Chondrocyte (in vitro differentiated cells): ENCODE results near the gene WNT8B. TPM values are rescaled to one million over a fixed set of nuclear protein-coding genes. Genes with fewer than 3 reads are reported as not detected.

Experiments
- DNase-seq: peaks from one replicate; pipeline ENCODE4 v3.0.0; 2021; ENCODE audit warnings: mixed read lengths, low spot score
- H3K27ac Mint-ChIP-seq: one replicate; pipeline ENCODE4 v1.8.0; 2021; ENCODE audit warnings: mild to moderate bottlenecking, moderate library complexity, mixed read lengths; ENCODE audit not compliant: unreplicated experiment
- H3K27me3 Mint-ChIP-seq: 2 replicates; pipeline ENCODE4 v1.8.0; 2021; ENCODE audit warnings: low read depth, mixed read lengths
- H3K36me3 Mint-ChIP-seq: 2 replicates; pipeline ENCODE4 v1.8.0; 2021; ENCODE audit warnings: low read depth, mixed read lengths
- H3K4me1 Mint-ChIP-seq: 2 replicates; pipeline ENCODE4 v1.8.0; 2021; ENCODE audit warnings: low read depth, mild to moderate bottlenecking, mixed read lengths
- H3K4me3 Mint-ChIP-seq: one replicate; pipeline ENCODE4 v1.8.0; 2021; ENCODE audit warnings: mild to moderate bottlenecking, moderate library complexity, mixed read lengths; ENCODE audit not compliant: unreplicated experiment
- H3K9me3 Mint-ChIP-seq: 2 replicates; pipeline ENCODE4 v1.8.0; 2021; ENCODE audit warnings: low read depth, mixed read lengths
- total RNA-seq: library from RNA; stranded (reverse); gene quantifications from 3 replicates; pipeline ENCODE4 v1.2.1, GENCODE V29; 2021
- TF ChIP-seq, protein P1 (sequence below): fragments of 200-600 bp; sonication (generic); IDR thresholded peaks from 2 replicates; pipeline ENCODE4 v1.5.0; 2021; ENCODE audit warnings: antibody characterized with exemption, mild to moderate bottlenecking, moderate library complexity

WNT8B gene
- total RNA-seq, 1 donor from 2014 or later, result not detected

DNA sequence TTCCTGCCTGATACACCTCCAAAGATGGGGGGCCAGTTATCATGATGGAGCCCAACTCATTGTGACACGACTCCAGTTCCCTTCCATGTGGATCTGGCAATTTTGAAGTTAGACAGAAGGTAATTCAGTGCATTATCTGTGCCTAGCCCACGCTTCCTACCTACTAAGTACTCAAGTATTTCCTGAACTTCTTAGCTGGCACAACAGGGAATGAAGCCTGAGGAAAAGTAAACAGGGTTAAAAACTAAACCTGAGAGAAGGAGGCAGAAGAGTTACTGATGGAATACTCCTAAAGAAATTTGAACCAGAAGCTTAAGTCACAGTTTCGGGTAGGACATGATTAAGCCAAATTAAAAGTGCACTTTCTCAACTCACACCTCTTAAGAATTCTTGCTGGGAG, 58.0 kb downstream of the WNT8B start:
- H3K27ac Mint-ChIP-seq, result no peak overlapping the region
- TF ChIP-seq, protein P1, sequence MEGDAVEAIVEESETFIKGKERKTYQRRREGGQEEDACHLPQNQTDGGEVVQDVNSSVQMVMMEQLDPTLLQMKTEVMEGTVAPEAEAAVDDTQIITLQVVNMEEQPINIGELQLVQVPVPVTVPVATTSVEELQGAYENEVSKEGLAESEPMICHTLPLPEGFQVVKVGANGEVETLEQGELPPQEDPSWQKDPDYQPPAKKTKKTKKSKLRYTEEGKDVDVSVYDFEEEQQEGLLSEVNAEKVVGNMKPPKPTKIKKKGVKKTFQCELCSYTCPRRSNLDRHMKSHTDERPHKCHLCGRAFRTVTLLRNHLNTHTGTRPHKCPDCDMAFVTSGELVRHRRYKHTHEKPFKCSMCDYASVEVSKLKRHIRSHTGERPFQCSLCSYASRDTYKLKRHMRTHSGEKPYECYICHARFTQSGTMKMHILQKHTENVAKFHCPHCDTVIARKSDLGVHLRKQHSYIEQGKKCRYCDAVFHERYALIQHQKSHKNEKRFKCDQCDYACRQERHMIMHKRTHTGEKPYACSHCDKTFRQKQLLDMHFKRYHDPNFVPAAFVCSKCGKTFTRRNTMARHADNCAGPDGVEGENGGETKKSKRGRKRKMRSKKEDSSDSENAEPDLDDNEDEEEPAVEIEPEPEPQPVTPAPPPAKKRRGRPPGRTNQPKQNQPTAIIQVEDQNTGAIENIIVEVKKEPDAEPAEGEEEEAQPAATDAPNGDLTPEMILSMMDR, result no peak
- H3K36me3 Mint-ChIP-seq, result peaks cover 12% of the 10 kb centered on the region
- DNase-seq, result no peak
- H3K9me3 Mint-ChIP-seq, result no peaks in the 10 kb centered on the region
- no peak overlapping the region for H3K4me3 Mint-ChIP-seq
- H3K27me3 Mint-ChIP-seq, result no peaks in the 10 kb centered on the region
- H3K4me1 Mint-ChIP-seq, result peaks cover 18% of the 10 kb centered on the region

GRCh38 chr10:100522107-100522801, 59.4 kb downstream of the WNT8B start:
- Mint-ChIP-seq H3K27me3 (no peaks in the 10 kb centered on the region), H3K36me3 (peaks cover 18% of the 10 kb centered on the region), H3K27ac (no peak overlapping the region), H3K4me3 (no peak overlapping the region), H3K4me1 (peaks cover 18% of the 10 kb centered on the region), H3K9me3 (no peaks in the 10 kb centered on the region)
- TF ChIP-seq, protein P1, result no peak
- DNase-seq, result no peak

DNA sequence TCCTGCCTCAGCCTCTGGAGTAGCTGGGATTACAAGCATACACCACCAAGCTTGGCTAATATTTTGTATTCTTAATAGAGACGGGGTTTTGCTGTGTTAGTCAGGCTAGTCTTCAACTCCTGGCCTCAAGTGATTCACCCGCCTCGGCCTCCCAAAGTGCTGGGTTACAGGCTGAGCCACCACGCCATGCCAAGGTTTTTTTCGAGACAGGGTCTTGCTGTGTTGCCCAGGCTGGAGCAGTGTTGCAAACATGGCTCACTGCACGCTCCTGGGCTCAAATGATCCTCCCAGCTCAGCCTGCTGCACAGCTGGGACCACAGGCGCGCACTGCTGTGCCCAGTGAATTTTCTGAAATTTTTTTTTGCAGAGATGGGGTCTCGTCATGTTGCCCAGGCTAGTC, 60.1 kb downstream of the WNT8B start:
- TF ChIP-seq, protein P1, result no peak
- Mint-ChIP-seq H3K27me3 (no peaks in the 10 kb centered on the region), H3K27ac (no peak overlapping the region), H3K4me1 (peaks cover 18% of the 10 kb centered on the region), H3K9me3 (no peaks in the 10 kb centered on the region), H3K36me3 (peaks cover 18% of the 10 kb centered on the region), H3K4me3 (no peak overlapping the region)
- DNase-seq, result no peak

DNA sequence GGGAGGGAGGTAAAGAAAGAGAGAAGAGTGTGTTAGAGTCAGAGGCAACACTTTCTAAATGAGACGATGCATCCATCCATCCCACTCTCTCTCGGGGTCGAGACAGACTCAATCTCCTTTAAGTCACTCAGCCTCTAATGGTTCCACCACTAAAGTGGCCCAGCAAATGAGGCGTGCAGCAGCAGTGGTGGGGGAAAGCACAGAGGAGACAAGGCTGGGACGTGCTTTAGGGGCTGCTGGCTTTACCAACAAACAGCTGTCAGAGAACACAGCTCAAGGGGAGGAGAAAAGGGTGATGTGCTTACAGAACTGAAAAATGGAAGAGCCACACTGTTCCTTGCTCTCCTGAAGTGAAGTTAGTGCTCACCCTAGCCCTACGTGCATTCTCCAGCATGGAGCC, 61.4 kb downstream of the WNT8B start:
- peaks cover 18% of the 10 kb centered on the region for H3K36me3 Mint-ChIP-seq
- H3K9me3 Mint-ChIP-seq, result no peaks in the 10 kb centered on the region
- no peaks in the 10 kb centered on the region for H3K27me3 Mint-ChIP-seq
- TF ChIP-seq, protein P1, result no peak
- H3K4me1 Mint-ChIP-seq, result peaks cover 23% of the 10 kb centered on the region
- no peak overlapping the region for H3K4me3 Mint-ChIP-seq
- H3K27ac Mint-ChIP-seq, result no peak overlapping the region
- no peak for DNase-seq

DNA sequence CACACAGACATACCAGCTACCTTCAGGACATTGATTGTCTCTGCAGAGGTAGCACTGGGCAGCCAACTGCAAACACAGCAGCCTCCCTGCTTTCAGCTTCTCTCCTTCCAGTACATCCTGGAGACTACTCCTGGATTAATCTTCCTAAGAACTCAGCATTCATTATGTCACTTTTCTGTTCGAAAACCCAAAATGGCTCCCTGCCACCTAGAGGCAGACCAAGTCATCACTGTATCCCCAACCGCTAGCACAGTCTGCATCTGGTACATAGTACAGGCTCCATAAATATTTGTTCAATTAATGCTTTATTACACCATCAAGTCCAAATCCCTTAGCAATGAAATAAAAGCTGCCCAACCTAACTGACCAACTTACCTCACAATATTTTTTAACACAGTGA, 61.8 kb downstream of the WNT8B start:
- H3K9me3 Mint-ChIP-seq, result no peaks in the 10 kb centered on the region
- peaks cover 24% of the 10 kb centered on the region for H3K4me1 Mint-ChIP-seq
- no peak overlapping the region for H3K4me3 Mint-ChIP-seq
- DNase-seq, result no peak
- H3K36me3 Mint-ChIP-seq, result peaks cover 18% of the 10 kb centered on the region
- TF ChIP-seq, protein P1, result peak; percentile 36
- H3K27me3 Mint-ChIP-seq, result no peaks in the 10 kb centered on the region
- H3K27ac Mint-ChIP-seq, result no peak overlapping the region
